ENCODE measurements around the gene DACH1. TPM values are rescaled to one million over a fixed set of nuclear protein-coding genes. Genes with fewer than 3 reads are reported as not detected.

Gene DACH1
- total and polyA plus RNA-seq, 2 of the 13 experiments (the other 11 are each of a cell fraction or from before 2014, with no cell fraction given) = not detected

DNA sequence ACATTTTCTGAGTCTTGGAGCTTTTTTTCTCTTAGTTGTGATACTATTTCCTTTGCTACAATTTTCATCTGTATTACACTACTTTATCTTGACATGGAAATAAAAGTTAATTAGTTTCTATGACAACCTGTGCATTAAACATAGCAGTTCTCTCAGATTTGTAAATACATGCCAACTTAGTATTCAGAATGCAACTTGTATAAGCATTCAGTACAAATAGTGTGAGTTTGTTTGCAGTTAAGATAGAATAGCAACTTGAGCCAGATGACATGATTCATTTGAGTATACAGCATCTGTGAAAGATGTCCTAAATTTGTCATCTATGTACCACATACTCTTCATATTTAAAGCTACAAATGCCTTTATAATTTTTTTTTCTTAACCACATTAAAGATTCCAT is 98.1 kb downstream of the DACH1 start:
- intact Hi-C loops (cut with micrococcal nuclease; ENCODE audit: unreplicated experiment) = no loop called here
- ATAC-seq = no peak
- Histone ChIP-seq H3K9ac (ENCODE audit: insufficient read depth, low read depth, low read length) (no peak overlapping the region), H2AFZ (ENCODE audit: low read length) (no peak overlapping the region), H3K4me2 (ENCODE audit: low read depth, low read length) (no peak overlapping the region), H3K27ac (ENCODE audit: extremely low read length, insufficient read depth, low read length) (no peak overlapping the region), H3K36me3 (replicated peaks in 1 of 2; ENCODE audit: control insufficient read depth in 1 of 2, insufficient read depth in 2 of 2, low read length in 2 of 2) (no peaks in the 10 kb centered on the region), H3K9me3 (ENCODE audit: low read length) (no peaks in the 10 kb centered on the region), H4K20me1 (ENCODE audit: insufficient read depth, low read length) (no peaks in the 10 kb centered on the region), H3K79me2 (ENCODE audit: insufficient read depth, low read length) (no peaks in the 10 kb centered on the region), H3K27me3 (ENCODE audit: control insufficient read depth in 1 of 2, insufficient read depth in 2 of 2, low read length in 2 of 2) (no peaks in the 10 kb centered on the region), H3K4me3 (replicated peaks in 1 of 3; ENCODE audit: insufficient read depth in 1 of 3, low read depth in 2 of 3, low read length in 3 of 3) (no peak overlapping the region), H3K4me1 (ENCODE audit: insufficient read depth, low read length) (no peaks in the 10 kb centered on the region)
- DNase-seq (ENCODE audit: low spot score) = no peak
- in situ Hi-C loops (cut with HindIII; ENCODE audit: extremely low pct_ligation_motif_present, low pct_unique_long_range_greater_than_20kb) = no loop called here
- BruUV-seq (replicated peaks) = no TSS peak
- TF ChIP-seq KLF6 (CRISPR knock-in tag; IDR thresholded peaks at IDR 0.05) = no peak
- TF ChIP-seq ZNF589 (CRISPR knock-in tag; conservative IDR thresholded peaks at IDR 0.05) = no peak
- TF ChIP-seq ZNF790 (CRISPR knock-in tag; IDR thresholded peaks at IDR 0.05; ENCODE audit: borderline replicate concordance) = no peak
- no peak for TF ChIP-seq ZNF768 (CRISPR knock-in tag; IDR thresholded peaks at IDR 0.05)
- no peak for TF ChIP-seq ZNF761 (CRISPR knock-in tag; conservative IDR thresholded peaks at IDR 0.05)
- ChIA-PET CTCF (ENCODE audit: low intra/inter-chr PET ratio, low total read pairs) (no interaction called here), POLR2A (no interaction called here)
- no peak for FAIRE-seq

DNA sequence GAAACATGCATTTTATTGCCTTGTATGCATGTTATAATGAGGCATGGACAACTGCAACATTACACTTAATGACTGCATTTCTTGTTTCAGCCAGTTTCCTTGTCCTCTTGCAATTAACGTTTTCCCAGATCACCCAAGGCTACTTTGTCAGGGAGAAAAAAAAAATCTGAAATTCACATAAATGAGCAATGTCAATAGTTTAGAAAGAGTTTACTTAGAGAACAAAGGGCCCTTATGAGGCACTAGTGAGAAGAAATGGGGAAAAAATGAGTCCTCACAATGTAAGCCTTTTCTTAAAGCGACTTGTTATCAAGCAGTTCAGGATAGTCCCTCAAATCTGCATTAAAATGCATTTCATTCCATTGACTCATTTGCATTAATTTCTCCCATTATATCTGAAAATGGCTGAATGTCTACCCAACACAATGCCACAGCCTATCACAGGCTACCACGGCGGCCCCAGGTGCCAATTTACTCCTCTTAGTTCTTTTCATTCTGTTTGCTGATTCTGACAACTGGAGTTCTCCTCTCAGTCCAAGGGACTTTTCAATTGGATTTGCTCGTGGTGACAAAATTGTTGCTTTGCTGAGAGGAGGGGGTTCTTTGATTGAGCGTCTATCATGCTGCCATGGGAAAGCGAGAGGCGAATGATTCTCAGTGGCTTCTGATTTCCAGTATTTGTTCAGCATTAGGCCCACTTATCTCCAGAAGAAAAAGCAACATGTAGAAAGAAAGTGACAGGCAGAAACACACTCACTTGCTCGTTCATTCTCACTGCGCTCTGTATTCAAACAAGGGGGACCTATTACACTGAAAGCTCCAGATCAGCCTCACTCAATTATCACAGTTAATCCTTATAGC is 107.1 kb downstream of the DACH1 start:
- intact Hi-C loops (cut with micrococcal nuclease; ENCODE audit: unreplicated experiment) = no loop called here
- FAIRE-seq (no peak), ATAC-seq (no peak), DNase-seq (ENCODE audit: low spot score) (peak; percentile 10)
- POLR2A ChIA-PET = no interaction called here
- in situ Hi-C loops (cut with HindIII; ENCODE audit: extremely low pct_ligation_motif_present, low pct_unique_long_range_greater_than_20kb) = no loop called here
- H3K4me2 ChIP-seq (ENCODE audit: low read depth, low read length) = no peak overlapping the region
- no peaks in the 10 kb centered on the region for H3K36me3 ChIP-seq (replicated peaks in 1 of 2; ENCODE audit: control insufficient read depth in 1 of 2, insufficient read depth in 2 of 2, low read length in 2 of 2)
- TF ChIP-seq MATR3 (CRISPR knock-in tag; IDR thresholded peaks at IDR 0.05) (no peak), CHD2 (IDR thresholded peaks at IDR 0.05; ENCODE audit: low read depth, low read length) (no peak), ZNF775 (CRISPR knock-in tag; IDR thresholded peaks at IDR 0.05; ENCODE audit: borderline replicate concordance) (no peak), ZNF605 (CRISPR knock-in tag; IDR thresholded peaks at IDR 0.05) (no peak), TGIF2 (CRISPR knock-in tag; IDR thresholded peaks at IDR 0.05) (no peak), ZMYM4 (CRISPR knock-in tag; IDR thresholded peaks at IDR 0.05) (no peak), ZNF644 (CRISPR knock-in tag; IDR thresholded peaks at IDR 0.05; ENCODE audit: low read depth) (no peak)
- TF ChIP-seq, protein P1, sequence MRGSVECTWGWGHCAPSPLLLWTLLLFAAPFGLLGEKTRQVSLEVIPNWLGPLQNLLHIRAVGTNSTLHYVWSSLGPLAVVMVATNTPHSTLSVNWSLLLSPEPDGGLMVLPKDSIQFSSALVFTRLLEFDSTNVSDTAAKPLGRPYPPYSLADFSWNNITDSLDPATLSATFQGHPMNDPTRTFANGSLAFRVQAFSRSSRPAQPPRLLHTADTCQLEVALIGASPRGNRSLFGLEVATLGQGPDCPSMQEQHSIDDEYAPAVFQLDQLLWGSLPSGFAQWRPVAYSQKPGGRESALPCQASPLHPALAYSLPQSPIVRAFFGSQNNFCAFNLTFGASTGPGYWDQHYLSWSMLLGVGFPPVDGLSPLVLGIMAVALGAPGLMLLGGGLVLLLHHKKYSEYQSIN (CRISPR knock-in tag; IDR thresholded peaks at IDR 0.05; ENCODE audit: borderline replicate concordance) = no peak
- TF ChIP-seq, protein P2, sequence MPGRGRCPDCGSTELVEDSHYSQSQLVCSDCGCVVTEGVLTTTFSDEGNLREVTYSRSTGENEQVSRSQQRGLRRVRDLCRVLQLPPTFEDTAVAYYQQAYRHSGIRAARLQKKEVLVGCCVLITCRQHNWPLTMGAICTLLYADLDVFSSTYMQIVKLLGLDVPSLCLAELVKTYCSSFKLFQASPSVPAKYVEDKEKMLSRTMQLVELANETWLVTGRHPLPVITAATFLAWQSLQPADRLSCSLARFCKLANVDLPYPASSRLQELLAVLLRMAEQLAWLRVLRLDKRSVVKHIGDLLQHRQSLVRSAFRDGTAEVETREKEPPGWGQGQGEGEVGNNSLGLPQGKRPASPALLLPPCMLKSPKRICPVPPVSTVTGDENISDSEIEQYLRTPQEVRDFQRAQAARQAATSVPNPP (CRISPR knock-in tag; IDR thresholded peaks at IDR 0.05) = no peak
- TF ChIP-seq, protein P3, sequence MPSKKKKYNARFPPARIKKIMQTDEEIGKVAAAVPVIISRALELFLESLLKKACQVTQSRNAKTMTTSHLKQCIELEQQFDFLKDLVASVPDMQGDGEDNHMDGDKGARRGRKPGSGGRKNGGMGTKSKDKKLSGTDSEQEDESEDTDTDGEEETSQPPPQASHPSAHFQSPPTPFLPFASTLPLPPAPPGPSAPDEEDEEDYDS (CRISPR knock-in tag; IDR thresholded peaks at IDR 0.05) = no peak
- H4K20me1 ChIP-seq (ENCODE audit: insufficient read depth, low read length) = no peaks in the 10 kb centered on the region
- no peaks in the 10 kb centered on the region for H3K4me1 ChIP-seq (ENCODE audit: insufficient read depth, low read length)
- no TSS peak for BruUV-seq (replicated peaks)
- H3K9ac ChIP-seq (ENCODE audit: insufficient read depth, low read depth, low read length) = no peak overlapping the region
- no peaks in the 10 kb centered on the region for H3K9me3 ChIP-seq (ENCODE audit: low read length)
- no peak overlapping the region for H3K4me3 ChIP-seq (replicated peaks in 1 of 3; ENCODE audit: insufficient read depth in 1 of 3, low read depth in 2 of 3, low read length in 3 of 3)
- WGBS (ENCODE audit: low lambda C conversion rate) = 27% methylated on average over 10 of the region's 10 CpGs
- no peaks in the 10 kb centered on the region for H3K27me3 ChIP-seq (ENCODE audit: control insufficient read depth in 1 of 2, insufficient read depth in 2 of 2, low read length in 2 of 2)
- no peak overlapping the region for H3K27ac ChIP-seq (ENCODE audit: extremely low read length, insufficient read depth, low read length)
- H2AFZ ChIP-seq (ENCODE audit: low read length) = no peak overlapping the region
- no peaks in the 10 kb centered on the region for H3K79me2 ChIP-seq (ENCODE audit: insufficient read depth, low read length)
- CTCF ChIA-PET (ENCODE audit: low intra/inter-chr PET ratio, low total read pairs) = no interaction called here

All from HepG2 (cell line).